ENCODE results near the gene YIF1A.

The YIF1A gene, protein sequence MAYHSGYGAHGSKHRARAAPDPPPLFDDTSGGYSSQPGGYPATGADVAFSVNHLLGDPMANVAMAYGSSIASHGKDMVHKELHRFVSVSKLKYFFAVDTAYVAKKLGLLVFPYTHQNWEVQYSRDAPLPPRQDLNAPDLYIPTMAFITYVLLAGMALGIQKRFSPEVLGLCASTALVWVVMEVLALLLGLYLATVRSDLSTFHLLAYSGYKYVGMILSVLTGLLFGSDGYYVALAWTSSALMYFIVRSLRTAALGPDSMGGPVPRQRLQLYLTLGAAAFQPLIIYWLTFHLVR

DNA sequence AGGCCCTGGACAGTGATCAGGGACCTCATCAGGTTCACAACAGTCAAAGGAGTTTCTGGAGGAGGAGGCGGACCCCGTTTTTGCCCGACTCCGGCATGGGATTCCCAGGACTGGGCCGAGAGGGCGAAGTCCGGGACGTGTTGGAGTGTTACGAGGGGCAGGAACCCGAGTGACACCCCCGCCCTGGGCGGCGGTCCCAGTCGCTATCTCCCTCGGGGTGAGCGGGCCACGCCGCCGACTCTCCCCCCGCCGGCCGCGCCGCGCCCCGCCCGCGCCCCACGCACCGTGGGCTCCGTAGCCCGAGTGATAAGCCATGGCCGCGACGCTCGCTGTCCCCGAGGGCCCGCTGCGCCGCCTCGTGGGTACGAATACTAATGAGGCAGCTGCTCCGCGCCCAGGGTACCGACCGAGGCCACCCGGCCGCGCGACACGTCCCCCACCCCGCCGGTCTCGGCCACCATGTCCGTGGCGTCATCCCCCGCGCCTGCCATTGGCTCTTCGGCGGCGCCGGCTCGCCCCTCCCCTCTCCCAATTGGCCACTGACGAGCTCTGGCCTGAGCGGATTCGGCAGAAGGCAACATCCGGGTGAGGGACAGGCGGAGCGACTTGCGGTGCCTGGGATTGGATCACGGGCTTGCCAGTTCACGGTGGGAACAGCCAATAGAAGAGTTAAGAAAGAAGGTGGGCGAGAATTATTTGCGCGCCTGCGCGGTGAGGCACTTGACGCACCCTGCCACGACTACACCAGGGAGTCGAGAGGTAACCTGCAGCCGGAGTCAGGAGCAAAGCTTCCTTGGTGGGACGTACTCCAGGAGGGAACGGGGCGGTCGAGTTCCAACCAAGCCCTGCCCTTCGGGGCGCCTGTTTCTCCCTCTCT is at the start of gene YIF1A:
Gene YIF1A (minus strand): TSS at position 473 of the 877 bp plus-strand sequence. CDS start 158 bp downstream, at position 315.
- peak; percentile 97 for DNase-seq

DNA sequence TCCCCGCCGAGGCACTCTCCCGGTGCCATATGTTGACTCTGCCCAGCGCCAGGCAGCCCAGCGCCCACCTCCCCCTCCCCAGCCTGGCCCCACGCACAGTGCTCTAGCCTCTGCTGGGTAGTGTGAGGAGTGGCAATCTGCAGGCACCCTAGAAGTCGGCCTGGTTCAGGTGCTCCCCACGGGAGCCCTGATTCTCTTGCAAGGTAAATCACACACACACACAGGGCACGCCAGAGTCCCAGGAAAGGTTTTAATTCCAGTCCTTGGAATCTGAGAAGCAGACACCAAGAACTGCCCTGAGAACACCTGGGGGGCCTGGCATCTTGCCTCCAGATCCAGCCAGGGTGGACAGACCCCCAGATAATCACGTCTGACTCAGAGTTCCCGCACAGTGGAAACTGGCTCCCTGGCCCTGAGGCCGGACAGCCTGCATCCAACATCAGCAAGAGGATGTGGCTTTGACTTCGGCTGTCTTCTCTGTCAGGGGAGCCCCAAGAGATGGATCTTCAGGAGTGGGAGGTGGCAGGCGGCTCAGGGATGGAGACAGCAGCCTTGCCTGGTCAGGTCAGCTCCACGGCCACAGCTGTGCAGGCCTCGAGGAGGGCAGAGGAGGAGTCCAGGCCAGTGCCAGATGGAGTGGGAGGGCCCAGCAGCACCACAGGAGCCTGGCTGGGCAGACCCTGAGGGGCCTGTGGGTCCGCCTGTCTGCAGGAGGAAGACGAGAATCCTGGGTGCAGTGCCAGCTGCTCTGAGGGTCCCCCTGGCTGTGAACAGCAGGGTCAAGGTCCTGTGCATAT is 48.4 kb upstream of the YIF1A start:
- no peak for DNase-seq

DNA sequence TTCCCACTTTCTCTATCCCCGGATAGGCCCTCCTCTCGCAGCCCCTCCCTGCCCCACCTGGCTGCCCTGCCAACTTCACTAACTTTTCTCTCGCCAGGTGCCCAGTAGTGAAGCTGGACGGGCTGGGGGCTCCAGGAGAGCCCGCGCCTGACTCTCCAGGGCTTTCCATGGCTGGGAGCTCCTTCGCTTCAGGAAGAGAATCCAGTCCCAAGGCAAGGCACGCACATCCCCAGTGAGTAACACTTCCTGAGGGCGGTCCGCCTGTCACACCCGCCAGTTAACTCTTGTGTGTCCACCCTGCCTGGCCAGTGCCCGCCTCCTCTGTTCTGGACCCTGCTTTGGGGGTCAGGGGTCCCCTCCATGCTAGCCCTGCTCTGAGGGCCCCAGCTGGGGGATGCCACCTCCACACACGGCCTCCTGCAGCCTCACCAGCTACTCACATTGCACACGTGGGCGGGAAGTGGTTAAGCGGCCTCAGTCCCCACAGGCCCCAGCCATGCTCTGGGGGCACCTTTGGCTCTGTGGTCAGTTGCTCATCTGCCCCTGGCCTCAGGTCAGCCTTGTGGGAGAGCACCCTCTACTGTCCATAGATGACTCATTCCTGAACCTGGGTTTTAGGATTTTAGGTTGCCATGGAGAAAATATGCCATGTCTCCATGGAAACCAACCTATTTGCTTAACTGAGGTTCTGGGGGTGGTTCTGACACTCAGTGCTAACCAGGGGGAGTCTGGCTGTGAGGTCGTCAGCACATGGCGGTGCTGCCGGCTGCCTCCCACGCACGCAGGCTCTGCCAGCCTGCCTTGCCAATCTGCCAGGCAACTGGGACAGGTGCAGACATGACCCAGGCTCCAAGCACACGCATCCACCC is 47.5 kb upstream of the YIF1A start, which contains the start of gene RIN1:
Gene RIN1 (minus strand): TSS at position 201 of the 869 bp plus-strand sequence. CDS start 32 bp downstream, at position 169.
- peak; percentile 88 for DNase-seq

DNA sequence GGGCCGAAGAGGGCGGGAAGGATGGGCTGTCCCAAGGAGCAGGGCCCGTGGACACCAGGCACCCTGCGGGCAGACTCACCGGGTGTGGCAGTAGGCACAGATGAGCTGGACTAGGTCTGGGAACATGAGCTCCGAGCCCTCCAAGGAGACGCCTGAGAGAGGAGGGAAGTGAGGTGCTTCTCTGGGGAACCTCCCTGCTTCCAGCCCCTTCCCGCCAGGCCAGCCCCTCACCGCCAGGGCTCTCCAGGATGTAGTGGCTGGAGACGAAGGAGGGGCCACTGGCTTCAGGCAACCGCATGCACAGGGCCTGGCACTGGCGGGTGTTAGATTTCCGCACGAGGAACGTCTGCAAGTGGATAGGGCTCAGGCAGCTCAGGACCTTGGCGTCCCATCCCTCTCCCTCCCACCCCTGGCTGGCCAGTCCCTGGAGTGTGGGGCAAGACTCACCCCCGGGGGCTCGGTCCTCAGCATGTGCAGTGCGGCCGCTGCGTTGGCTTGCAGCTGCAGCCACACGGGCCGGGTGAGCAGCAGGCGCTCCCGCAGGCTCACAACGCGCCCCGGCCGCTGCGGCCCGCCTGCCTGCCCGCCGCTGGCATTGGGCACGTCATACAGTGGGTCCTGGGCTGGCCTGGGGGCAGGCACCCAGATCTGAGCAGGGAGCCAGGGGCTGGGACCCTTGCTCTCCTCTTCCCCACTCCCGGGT is 46.7 kb upstream of the YIF1A start:
- no peak for DNase-seq

DNA sequence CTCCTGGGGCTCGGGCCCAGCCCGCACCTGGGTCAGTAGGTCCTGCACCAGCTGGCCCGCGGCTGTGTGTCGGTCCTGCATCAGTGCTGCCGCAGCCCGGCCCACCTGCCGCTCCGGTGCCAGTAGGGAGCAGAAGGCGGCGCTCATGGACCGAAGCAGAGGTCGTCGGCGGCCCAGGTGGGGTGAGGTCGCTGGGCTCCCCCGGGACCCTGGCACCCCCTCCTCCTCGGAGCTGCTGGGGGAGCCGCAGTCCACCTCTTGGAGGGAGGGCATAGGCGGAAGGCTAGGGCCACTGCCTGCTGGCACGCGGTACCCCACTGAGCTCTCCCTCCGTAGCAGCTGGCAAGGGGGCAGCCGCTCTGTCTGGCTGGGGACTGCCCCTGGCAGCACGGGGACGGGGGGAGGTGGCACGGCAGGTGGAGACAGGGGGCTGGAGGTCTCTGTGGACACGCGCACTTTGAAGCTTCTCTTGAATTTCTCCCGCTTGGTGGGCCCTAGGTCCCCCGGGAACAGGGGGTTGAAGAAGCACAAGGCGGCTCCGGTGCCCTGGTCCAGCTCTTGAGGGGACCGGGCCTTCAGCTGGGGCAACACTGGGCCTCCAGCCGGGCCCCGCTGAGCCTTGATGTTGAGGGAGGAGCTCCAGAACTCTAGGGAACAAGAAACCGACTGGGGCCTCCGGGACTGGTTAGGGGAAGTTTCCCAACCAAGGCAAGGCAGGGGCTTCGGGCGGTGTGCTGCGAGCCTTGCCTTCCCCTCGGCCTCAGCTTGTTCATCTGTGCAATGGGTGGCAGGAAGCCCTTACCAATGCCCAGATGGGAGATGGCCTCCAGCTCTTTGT is 45.9 kb upstream of the YIF1A start:
- DNase-seq: no peak

DNA sequence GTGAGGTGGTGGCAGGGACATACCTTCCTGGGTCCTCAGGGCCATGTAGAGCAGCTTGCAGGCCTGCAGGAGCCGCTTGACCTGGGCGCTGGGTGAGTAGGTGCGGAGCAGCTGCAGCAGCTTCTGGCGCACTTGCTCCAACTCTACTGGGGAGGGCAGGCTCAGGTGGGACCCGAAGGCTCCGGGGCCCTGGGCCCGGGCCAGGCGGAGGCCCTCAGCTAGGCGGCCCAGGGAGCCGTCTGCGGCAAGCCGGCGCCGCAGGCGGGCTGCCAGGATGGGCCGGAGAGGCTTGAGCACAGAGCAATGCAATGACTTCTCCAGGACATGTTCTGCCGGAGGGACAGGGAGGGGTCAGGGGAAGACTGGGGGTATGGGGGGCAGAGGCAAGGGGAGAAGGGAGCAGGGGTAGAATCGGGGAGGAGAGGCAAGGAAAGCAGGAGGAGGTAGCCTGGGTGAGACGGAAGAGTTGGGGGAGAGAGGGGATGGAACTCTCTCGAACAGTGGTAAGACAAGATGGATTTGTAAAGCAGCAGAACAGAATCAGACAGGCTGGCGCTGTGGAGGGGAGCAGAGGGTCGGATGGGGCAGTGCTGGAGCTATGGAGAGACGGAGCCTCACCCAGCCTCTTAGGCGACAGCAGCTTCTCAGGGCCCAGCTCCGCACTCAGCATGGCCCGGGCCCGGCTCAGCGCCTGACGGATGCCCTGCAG is 45.1 kb upstream of the YIF1A start:
- no peak for DNase-seq

DNA sequence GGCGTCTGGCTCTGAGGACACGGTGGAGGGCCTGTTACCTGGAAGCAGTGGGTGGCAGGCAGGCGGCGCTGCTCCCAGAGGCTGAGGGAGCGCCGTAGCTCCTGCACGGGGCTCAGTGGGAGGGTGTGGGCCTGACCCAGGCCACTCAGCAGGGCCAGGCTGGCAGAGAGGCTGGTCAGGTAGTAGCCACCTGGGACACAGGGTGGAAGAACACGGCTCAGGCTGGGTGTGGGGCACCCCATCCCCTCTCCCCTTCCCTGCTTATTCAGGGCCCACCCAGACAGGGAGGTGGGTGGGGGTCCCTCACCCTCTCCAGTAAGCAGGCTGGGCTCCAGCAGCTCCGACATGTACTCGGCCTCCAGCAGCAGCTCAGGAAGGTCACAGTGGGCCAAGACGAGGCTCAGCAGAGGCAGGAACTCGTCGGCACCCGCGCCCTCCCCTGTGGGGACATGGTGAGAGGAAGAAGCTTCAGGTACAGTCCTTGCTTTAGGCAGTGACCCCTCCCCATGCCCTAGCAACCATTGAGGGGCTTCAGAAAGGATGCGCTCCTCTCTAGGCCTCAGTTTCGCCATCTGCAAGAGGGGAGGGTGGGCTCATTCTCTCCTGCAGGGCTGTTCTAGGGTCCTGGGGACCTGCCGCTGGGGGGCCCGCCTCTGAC is 44.4 kb upstream of the YIF1A start:
- DNase-seq: no peak

DNA sequence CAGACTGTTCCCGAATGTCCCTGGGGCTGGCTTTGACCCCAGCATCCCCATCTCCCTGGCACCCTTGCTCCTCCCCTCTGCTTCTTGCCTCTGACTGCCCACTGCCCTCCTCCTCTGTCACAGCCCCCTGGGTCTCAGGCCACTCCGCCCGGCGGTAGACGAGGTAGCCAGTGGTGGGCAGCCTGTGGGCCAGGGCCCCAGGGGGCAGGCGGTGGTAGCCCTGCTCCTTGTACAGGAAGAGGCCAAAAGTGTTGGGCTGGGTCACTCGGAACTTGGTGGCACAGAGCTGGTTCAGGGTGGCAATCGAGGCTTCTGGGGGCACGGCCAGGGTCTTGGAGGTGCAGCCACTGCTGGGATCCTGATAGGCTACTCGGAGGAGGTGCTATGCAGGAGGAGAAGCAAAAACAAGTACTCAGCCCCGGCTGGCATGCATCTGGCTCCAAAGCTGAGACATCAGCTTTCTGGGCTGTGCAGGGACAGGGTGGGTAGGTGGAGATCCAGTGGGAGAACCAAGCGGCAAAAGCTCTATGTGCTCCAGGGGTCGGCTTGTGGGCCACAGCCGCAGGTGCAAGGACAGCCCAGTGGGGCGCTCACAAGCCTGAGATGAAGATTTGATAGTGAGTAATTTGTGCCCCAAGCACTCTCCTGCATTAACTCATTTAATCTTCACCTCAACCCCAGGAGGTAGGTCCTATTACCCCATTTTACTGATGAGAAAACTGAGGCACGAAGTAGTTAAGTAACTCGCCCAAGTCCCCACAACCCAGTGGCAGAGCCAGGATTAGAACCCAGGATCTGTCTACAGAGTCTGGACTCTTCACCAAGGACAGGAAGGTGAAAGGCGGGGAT is 43.7 kb upstream of the YIF1A start:
- no peak for DNase-seq

DNA sequence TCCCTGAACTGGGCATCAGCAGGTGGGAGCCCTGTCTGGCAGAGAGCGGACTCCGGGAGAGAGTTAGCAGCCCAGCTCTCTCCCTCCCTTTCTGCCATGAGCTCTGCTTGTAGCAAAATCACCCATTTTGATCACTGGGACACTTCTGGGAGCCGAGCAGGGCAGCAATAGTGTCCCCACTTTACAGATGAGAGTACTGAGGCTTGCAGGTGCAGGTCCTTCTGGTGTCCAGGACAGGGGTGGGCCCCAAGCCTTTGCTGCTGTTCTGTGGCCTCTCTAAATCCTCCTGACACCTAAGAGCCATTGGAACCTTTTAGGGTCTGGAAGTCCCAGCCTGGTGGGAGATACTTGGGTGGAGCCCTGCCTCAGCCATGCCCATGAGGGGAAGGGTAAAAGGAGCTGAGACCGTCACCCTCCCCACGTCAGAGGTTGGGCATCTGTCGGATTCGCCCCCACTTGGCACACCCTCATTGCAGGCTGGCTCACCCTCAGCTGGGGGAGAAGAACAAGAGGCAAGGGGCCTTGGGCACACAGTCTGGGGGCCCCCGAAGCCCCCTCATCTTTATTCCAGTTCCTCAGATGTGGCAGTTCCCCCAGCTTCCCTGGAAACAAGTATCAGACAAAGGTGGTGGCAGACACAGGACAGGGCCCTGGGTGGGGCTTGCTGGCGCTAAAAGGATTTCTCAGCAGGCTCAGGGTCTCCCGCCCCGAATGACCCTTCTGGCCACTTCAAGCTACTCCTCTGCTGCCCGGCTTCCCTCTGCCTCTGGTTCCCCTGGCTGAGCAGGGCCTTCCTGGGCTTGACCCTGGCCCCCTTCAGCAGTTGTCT is 42.8 kb upstream of the YIF1A start:
- no peak for DNase-seq

DNA sequence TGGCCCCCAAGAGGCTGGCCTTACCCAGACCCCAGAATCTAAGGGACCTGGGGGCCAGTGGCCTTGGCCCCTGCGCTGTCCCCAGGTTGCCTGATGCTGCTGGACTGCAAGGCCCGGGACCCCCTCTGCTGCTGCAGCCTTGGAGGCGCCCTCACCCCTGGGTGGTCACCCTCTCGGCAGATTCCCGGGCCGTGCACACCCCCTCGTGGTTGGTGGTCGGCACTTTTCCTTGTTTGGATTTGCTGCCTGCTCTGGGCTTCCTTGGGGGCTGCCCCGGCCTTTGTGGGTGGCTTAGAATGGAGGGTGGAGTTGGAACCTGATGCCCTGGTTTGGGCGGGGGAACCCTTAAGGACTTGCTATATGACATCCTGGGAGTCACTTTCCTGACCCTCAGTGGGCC is 42.0 kb upstream of the YIF1A start:
- DNase-seq: no peak

DNA sequence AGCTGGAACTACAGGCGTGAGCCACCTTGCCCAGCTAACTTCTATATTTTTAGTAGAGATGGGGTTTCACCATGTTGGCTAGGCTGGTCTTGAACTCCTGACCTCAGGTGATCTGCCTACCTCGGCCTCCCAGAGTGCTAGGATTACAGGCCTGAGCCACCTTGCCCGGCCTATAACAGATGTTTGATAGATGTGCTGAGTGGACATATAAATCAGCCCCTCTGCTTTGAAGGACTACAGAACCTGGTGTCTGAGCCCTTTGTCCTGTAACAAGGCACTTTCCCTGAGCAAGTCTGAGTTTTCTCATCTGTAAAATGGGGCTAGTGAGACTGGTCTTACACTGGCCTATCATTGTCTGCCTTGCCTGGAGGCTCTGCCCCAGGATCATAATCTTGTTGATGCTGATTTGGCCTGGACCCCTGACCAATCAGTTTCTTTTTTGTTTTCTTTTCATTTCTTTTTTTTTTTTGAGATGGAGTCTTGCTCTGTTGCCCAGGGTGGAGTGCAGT is 40.3 kb upstream of the YIF1A start:
- DNase-seq: no peak

DNA sequence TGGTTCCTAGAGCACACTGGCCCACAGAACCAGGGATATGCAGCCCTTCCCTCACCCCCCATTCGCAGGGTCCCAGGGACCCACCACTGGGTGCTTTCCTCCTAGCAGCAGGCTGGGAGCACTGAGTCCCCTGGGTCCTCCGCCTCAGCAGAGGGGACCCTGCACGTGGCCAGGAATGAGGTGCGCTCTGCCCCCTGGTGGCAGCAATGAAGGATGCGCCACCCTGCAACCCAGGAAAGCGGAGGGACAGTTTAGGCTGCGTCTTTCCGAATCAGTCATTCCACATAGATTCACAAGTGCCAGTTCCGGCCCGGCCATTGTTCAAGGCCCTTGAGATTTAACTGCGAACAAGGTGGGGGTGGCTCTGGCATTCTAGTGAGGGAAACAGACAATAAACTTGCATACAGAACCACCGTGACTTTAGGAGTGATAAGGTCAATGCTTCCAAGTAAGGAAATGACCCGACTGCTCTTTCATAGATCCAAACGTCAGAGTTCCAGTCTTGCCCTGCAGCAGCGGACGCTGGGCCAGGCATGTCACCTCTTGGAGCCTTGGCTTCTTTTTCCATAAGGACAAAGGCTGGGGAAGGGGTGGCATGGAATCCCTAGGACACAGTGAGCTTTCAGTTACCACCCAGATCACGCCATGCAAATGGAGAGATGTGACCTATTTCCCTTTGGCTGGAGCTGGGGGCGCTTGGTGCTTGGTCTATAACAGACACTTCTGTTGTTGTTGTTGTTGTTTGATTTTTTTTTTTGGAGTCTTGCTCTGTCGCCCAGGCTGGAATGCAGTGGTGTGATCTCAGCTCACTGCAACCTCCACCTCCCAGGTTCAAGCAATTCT is 39.6 kb upstream of the YIF1A start:
- peak; percentile 46 for DNase-seq

DNA sequence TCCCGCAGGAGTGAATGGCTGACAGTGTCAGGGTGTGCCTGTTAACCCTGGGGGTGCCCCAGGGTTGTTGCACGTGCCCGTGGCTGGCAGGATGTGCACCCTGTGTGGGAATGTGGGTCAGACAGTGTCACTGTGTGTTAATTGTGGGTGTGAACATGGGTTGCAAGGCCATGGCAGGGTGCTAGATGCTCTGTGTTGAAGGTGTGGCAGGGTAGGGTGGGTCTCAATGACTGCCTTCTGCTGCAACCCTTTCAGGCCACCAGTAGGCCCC is 39.0 kb upstream of the YIF1A start:
- no peak for DNase-seq

DNA sequence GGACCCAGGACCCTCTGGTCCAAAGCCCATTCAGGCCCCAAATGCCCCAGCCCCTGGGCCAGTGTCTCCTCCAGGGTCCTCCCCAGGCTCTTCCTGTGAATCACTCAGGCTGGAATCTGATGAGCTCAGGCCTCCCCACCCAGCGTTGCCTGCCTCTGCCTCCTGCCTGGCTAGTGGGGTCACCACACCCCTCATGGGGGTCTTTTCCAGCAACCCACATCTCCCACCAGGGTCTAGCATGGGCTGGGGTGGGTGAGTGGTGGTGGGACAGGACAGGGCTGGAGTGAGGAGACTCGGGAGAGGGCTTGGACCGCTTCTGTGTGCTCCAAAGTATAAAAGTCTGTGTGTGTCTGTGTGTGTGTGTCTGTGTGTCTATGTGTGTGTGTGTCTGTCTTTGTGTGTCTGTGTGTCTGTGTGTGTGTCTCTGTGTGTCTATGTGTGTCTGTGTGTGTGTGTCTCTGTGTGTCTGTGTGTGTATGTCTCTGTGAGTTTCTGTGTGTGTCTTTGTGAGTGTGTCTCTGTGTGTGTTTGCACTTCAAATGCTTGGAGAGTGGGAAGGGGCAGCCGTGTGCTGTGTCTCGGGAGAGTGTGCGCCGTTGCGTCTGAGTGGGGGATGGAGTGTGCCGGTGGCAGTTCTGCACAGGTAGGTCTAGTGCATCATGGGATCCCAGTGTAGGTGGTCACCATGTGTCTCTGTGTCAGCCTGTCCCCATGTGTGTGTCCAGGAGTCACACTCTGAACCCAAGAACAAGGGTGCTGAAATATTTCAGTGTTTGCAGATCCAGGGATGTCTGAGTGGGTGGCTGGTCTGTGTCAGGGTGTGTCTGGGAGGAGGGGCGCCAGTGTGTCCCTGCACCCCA is 38.5 kb upstream of the YIF1A start:
- no peak for DNase-seq

All from NCI-H1694 (cell line).